ENCODE data around the gene CACNA1C.

Gene CACNA1C

GRCh38 chr12:2504577-2504976 lies 451.8 kb downstream of the CACNA1C start:
- DNase-seq (ENCODE audit: low read depth, low spot score) = no peak

GRCh38 chr12:2507814-2508213 lies 455.0 kb downstream of the CACNA1C start:
- no peak for DNase-seq (ENCODE audit: low read depth, low spot score)

GRCh38 chr12:2509137-2509536 lies 456.4 kb downstream of the CACNA1C start:
- DNase-seq (ENCODE audit: low read depth, low spot score) = no peak

- no peak for DNase-seq (ENCODE audit: low read depth, low spot score)
These were observed 457.3 kb downstream of the CACNA1C start for GRCh38 chr12:2510045-2510444.

GRCh38 chr12:2513141-2514037 lies 460.6 kb downstream of the CACNA1C start:
- no peak for DNase-seq (ENCODE audit: low read depth, low spot score)

GRCh38 chr12:2514038-2514340 lies 461.2 kb downstream of the CACNA1C start:
- DNase-seq (ENCODE audit: low read depth, low spot score) = no peak

GRCh38 chr12:2520722-2521246 lies 468.0 kb downstream of the CACNA1C start:
- no peak for DNase-seq (ENCODE audit: low read depth, low spot score)

GRCh38 chr12:2523317-2523716 lies 470.5 kb downstream of the CACNA1C start:
- no peak for DNase-seq (ENCODE audit: low read depth, low spot score)

- DNase-seq (ENCODE audit: low read depth, low spot score) = no peak
These were observed 471.1 kb downstream of the CACNA1C start for GRCh38 chr12:2523844-2524243.

- no peak for DNase-seq (ENCODE audit: low read depth, low spot score)
These were observed 473.6 kb downstream of the CACNA1C start for GRCh38 chr12:2526371-2526770.

GRCh38 chr12:2528001-2528400 lies 475.2 kb downstream of the CACNA1C start:
- no peak for DNase-seq (ENCODE audit: low read depth, low spot score)

- DNase-seq (ENCODE audit: low read depth, low spot score) = no peak
These were observed 477.0 kb downstream of the CACNA1C start for GRCh38 chr12:2529807-2530206.

- DNase-seq (ENCODE audit: low read depth, low spot score) = no peak
These were observed 478.6 kb downstream of the CACNA1C start for GRCh38 chr12:2531371-2531770.

GRCh38 chr12:2533036-2533435 lies 480.2 kb downstream of the CACNA1C start:
- DNase-seq (ENCODE audit: low read depth, low spot score) = no peak

- DNase-seq (ENCODE audit: low read depth, low spot score) = no peak
These were observed 482.9 kb downstream of the CACNA1C start for GRCh38 chr12:2535583-2536204.

- DNase-seq (ENCODE audit: low read depth, low spot score) = no peak
These were observed 483.9 kb downstream of the CACNA1C start for GRCh38 chr12:2536724-2537123.

- no peak for DNase-seq (ENCODE audit: low read depth, low spot score)
These were observed 485.2 kb downstream of the CACNA1C start for GRCh38 chr12:2537868-2538541.

- no peak for DNase-seq (ENCODE audit: low read depth, low spot score)
These were observed 487.2 kb downstream of the CACNA1C start for GRCh38 chr12:2539938-2540337.

- no peak for DNase-seq (ENCODE audit: low read depth, low spot score)
These were observed 487.8 kb downstream of the CACNA1C start for GRCh38 chr12:2540535-2540941.

- no peak for DNase-seq (ENCODE audit: low read depth, low spot score)
These were observed 488.9 kb downstream of the CACNA1C start for GRCh38 chr12:2541631-2542204.

- DNase-seq (ENCODE audit: low read depth, low spot score) = no peak
These were observed 491.0 kb downstream of the CACNA1C start for GRCh38 chr12:2543801-2544200.

- no peak for DNase-seq (ENCODE audit: low read depth, low spot score)
These were observed 491.4 kb downstream of the CACNA1C start for GRCh38 chr12:2544230-2544629.
